Measurements from ENCODE around the gene OR10A4.
"Not testable (repeated sequence)": the region's sequence is repeated elsewhere in the genome, so short reads cannot be mapped to it uniquely, and the experiment has no call there.

Gene OR10A4, protein sequence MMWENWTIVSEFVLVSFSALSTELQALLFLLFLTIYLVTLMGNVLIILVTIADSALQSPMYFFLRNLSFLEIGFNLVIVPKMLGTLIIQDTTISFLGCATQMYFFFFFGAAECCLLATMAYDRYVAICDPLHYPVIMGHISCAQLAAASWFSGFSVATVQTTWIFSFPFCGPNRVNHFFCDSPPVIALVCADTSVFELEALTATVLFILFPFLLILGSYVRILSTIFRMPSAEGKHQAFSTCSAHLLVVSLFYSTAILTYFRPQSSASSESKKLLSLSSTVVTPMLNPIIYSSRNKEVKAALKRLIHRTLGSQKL

DNA sequence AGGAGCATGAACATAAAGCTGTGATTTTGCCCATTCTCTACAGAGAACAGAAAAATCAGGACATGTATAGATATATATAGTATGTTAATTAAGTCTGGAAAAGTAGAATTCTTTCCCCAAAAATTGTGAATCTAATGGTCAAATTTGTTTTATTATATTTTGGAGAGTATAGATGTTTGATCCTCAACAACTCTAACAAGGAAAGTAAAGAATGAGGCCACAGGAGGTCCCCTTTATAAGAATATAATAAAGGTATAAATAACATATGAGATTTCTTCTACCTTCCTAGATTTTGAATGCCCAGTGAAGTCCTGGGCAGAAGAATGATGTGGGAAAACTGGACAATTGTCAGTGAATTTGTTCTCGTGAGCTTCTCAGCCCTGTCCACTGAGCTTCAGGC lies at the start of gene OR10A4:
OR10A4 (plus strand) TSS at position 301 of the 400 bp plus-strand sequence; CDS start at position 324, 23 bp downstream.
- no peak for DNase-seq (ENCODE audit: low read depth)

DNA sequence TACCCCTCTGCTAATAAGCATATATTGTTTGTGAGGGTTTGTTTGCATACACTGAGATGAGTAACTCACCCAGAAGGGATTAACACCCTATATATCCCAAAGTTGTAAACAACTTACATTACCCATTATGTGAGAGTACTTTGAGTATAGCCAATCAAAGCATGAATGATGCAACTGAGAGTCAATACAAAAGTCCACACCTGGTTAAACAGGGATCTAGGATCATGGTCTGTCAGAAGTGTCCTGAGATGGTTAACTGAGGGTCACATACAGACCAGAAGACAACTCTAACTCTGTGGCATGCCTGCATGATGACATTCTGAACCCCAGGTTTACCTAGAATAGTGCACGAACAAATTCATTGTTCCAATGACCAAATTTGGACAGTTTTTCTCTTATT lies 48.3 kb upstream of the OR10A4 start:
- DNase-seq (ENCODE audit: low read depth), result no peak

DNA sequence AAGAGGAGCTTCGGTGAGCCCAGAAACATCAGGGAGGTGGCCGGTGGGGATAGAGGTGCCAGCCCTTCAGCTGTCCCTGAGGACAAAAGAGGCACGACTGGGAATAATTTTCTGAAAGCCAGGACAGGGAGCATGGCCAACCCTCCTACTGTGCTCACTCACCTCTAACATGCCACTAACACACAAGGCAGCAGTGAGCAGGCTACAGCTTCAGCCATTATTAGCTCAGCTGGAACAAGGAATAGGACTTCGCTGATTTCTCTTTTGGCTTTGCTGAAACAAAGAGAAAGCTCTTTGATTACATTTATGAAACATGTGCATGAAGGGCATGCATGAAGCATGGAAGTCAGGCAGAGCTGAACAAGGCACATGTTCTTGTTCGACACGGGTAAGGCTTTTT lies 43.1 kb upstream of the OR10A4 start:
- no peak for DNase-seq (ENCODE audit: low read depth)

DNA sequence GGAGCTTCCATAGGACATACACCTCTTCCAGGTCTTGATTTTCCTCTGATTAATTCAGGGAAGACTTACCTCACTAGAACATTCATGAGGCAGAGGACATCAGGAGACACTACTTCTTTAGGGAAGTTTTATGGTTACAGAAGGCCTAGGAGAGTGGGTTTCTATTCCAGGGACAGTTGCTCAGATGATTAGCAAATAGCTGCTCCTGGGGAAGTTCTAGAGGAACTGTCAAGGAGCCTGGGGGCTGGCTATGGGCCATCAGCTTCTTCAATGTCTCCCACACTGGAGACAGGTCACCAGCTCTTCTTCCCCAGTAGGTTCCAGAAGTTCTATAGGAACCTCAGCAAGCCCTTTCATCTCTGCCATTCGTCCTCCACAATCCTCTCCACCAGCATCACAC lies 42.4 kb upstream of the OR10A4 start:
- DNase-seq (ENCODE audit: low read depth), result no peak

DNA sequence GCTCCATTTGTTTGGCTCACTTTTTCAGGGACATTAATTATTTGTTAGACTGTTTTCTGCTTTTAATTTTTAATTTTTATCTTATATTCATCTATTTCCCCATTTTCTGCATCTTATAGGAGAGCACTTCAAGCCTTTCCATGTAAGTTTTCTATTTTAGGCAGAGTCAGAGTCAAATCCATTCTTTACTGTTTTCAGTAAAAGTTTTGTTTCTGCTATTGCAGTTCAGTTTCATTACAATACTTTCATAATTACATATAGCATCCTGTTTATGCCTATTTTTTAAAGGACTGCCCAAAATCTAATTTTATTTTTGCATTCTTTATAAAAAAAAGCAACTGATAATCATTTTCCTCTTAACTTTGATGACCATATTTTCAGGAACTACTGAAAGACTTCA lies 34.7 kb upstream of the OR10A4 start:
- no peak for DNase-seq (ENCODE audit: low read depth)

DNA sequence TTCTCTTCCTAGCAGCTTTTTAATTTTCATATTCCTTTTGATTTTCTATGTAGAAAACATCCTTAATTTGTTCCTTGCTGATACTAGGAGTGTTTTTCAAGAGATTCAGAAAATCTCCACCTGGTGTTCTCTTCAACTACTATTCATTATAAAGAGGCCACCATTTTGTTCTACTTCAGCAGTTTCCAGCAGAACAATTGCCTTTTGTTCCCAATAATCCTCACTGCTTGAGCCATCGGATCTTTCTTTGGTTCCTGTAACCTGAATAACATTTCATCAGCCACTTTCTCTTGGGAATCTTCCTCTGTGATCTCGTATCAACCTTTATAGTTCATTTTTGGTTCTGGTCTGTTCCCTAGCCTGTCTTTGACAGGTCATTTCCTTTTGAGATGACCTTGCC lies 32.8 kb upstream of the OR10A4 start:
- DNase-seq (ENCODE audit: low read depth), result no peak

DNA sequence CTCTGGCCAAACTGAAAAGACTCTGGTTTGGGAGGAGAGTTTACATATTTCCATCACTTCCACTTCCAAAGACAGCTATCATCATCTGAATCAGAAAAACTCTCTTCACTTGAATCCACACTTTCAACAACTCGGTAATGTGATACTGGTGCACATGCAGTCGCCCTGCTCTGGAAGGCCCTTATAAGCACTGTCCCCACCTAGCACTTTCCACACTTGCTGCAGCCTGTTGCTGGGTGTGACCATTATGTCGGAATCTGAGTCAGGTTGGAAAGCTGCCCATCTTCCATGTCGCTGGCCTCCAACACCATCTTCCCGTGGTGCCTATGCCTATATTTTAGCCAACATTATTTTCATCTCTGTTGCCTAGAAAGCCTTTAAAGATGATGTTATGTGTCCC lies 32.1 kb upstream of the OR10A4 start:
- no peak for DNase-seq (ENCODE audit: low read depth)

DNA sequence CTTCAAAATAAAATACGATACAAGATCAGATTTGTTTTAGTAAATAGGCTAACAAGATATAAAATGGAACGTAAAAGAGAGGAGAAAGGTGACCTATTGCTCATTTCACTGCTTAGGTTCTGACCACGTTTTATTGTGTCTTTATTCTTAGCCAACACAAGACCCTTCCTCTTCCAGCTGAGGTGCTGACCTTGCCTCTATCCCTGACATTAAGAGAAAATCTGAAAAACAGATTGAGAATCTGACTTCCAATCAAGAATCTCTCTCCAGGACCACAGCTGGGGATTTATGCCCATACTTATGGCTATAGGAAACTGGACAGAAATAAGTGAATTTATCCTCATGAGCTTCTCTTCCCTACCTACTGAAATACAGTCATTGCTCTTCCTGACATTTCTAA lies 31.0 kb upstream of the OR10A4 start, which contains the start of gene OR10A5:
OR10A5 (plus strand) TSS at position 301 of the 400 bp plus-strand sequence; CDS start at position 301, 0 bp downstream.
- no peak for DNase-seq (ENCODE audit: low read depth)

DNA sequence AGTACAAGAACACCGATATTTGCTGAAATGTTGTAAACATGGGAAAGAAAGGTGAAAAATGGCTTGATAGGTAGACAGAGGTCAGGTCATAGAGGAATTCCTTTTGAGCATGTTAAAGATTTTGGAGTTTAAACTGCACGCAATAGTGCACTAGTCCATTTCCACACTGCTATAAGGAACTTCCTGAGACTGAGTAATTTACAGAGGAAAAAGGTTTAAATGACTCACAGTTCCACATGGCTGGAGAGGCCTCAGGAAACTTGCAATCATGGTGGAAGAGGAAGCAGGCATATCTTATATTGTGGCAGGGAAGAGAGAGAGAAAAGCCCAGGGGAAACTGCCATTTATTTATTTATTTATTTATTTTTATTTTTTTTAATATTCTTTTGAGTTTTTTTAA lies 25.9 kb upstream of the OR10A4 start:
- no peak for DNase-seq (ENCODE audit: low read depth)

DNA sequence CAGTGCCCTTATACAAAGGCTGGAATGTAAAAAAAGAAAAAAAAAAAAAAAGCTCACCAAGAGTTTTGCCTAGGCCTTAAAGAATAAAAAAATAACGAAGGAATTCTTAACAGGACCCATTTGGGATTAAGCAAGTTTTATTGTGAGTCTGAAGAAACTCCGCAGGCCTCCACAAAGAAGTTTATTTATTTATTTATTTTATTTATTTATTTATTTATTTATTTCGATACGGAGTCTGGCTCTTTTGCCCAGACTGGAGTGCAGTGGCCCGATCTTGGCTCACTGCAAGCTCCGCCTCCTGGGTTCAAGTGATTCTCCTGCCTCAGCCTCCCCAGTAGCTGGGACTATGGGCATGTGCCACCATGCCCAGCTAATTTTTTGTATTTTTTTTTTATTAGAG lies 21.6 kb upstream of the OR10A4 start:
- DNase-seq (ENCODE audit: low read depth), result not testable (repeated sequence)

DNA sequence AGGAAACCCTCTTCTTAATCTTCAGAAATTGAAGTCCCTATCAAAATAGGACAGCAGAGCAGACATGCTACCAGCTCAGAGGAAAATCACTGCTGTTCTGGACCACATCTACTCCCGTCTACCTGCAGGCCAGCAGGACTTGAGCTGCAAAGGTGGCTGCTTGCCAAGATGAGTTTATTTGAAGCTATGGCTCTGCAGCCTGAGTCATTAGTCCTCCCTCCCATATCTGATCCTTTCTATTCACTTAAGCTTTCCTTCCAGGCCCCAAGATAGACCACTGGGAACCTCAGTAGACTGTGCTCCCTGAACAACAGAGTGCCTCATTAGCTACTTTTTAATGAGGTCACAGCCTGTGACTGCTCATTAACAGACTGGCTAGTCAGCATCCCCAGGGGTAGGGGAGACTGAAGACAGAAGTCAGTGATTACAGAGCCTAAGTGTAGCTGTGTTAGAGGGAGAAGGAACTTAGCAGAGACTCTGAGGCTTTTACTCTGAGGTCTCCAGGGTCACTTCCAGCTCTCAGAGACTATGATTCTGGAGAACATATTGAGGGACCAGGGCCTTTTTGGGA lies 20.4 kb upstream of the OR10A4 start:
- DNase-seq (ENCODE audit: low read depth), result peak; percentile 65

DNA sequence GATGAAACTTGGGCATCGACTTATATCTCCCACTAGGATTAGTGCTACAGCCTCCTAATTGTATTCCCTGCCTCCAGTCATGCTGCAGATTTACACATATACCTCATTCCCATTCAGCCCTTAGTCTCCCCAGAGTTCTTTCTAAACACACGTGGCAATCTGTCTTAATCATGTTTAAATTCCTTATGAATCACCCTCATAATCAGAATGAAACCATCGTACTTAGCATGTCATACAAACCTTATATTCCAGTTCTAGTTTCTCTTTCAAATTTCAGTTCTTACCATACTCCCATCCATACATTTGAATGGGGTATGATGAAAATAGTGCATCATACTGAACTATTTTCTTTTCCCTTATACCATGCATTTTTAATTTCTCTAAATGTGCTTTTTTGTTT lies 19.6 kb upstream of the OR10A4 start:
- DNase-seq (ENCODE audit: low read depth), result peak; percentile 27

DNA sequence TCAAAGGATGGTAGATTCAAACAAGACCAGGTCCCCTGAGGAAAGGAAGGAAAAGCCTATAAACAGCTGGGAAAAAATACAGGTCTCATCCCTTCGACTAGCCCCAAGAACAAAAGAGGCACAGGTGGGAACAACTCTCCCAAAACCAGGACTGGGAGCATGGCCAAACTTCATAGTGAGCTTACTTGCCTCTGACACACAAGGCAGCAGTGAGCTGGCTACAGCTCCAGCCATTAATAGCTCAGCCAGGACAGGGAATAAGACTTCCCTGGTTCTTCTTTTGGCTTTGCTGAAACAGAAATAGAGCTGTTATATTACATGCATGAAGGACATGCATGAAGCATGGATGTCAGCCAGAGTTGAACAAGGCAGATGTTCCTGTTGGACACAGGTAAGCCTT lies 13.5 kb upstream of the OR10A4 start, which contains the start of gene OR10A2:
OR10A2 (plus strand) TSS at position 97 of the 400 bp plus-strand sequence. CDS start 6,698 bp downstream, outside the sequence.
- DNase-seq (ENCODE audit: low read depth), result no peak

DNA sequence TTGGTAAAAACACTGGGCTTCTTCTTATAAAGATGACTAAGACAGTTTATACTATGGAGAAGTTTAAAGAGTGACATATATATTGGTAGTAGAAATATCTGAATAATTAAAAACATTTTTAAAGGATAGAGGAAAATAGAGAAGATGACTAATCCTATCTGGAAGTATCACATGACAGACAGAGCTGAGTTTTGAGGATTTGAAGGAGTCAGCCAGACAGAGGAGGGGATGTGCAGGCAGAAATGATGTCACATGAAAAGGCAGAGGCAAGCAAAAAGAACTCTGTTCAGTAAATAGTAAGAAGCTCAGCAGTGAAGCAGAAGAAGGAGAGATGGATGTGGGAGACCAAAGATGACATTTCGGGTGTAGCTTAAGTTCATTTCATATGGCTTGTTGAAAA lies 12.0 kb upstream of the OR10A4 start:
- peak; percentile 38 for DNase-seq (ENCODE audit: low read depth)

DNA sequence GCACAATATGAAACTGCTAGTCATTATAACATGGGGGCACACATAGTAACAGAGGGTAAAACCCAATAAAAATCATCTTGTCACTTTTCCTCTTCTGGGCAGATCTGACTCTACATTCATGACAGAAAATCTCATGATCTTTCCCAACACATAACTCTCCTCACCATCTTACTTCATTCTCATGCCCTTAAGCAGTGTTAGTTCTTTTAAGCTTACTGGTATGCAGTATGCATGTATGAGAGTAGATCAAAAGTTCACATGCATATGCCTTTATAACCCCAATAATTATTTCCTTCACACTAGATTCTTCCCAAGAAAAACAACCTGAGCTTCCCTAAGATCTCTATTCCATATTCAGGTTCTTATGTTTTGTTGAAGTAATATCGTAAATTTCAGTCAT lies 5.1 kb upstream of the OR10A4 start:
- no peak for DNase-seq (ENCODE audit: low read depth)

DNA sequence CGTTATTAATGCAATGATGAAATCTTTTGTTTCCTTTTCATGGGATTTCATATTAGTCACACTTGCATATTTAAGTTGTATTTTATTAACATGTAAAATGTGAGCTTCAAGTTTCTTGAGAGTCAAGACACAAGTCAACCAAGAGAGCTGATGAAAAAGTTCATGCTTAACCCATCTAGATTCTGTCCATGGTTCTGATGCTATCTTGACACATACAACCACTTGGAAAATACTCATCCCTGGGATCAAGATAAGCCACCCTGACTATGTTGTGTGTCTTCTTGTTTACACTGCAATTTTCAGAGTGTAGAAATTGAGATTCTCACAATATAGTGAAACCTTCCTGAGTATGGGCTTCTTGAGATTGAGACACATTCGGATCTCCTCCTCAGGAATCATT lies 664 bp upstream of the OR10A4 start:
- DNase-seq (ENCODE audit: low read depth), result no peak

DNA sequence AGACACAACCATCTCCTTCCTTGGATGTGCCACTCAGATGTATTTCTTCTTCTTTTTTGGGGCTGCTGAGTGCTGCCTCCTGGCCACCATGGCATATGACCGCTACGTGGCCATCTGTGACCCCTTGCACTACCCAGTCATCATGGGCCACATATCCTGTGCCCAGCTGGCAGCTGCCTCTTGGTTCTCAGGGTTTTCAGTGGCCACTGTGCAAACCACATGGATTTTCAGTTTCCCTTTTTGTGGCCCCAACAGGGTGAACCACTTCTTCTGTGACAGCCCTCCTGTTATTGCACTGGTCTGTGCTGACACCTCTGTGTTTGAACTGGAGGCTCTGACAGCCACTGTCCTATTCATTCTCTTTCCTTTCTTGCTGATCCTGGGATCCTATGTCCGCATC lies 489 bp downstream of the OR10A4 start:
- no peak for DNase-seq (ENCODE audit: low read depth)

DNA sequence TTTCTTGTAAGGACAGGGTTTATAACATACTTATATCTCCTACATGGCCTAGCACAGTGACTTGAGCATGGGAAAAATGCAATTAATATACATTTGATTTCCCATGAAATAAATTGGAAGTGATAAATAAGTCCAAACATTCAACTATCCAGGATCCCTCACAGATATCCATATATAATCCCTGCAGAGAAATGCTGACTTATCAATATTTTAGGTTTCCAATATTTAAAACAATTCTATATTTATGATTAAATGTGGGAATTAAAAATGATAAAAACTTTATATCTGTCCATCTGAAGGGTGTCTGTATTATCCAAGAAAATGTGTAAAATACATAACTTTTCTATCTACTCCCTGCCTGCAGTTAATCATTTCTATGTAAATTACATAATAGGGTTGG lies 6.3 kb downstream of the OR10A4 start:
- DNase-seq (ENCODE audit: low read depth), result no peak

DNA sequence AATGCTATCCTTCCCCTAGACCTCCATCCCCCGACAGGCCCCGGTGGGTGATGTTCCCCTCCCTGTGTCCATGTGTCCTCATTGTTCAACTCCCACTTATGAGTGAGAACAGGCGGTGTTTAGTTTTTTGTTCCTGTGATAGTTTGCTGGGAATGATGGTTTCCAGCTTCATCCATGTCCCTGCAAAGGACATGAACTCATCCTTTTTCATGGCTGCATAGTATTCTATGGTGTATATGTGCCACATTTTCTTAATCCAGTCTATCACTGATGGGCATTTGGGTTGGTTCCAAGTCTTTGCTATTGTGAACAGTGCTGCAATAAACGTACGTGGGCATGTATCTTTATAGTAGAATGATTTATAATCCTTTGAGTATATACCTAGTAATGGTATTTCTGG lies 11.3 kb downstream of the OR10A4 start:
- DNase-seq (ENCODE audit: low read depth), result not testable (repeated sequence)

DNA sequence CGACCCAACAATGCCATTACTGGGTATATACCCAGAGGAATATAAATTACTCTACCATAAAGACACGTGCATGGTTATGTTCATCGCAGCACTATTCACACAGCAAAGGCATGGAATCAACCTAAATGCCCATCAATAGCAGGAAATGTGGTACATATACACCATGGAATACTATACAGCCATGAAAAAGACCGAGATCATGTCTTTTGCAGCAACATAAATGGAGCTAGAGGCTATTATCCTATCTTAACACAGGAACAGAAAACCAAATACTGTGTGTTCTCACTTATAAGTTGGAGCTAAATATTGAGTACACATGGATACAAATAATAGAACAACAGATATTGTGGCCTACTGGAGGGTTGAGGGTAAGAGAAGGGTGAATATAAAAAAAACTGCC lies 12.4 kb downstream of the OR10A4 start:
- DNase-seq (ENCODE audit: low read depth), result no peak

DNA sequence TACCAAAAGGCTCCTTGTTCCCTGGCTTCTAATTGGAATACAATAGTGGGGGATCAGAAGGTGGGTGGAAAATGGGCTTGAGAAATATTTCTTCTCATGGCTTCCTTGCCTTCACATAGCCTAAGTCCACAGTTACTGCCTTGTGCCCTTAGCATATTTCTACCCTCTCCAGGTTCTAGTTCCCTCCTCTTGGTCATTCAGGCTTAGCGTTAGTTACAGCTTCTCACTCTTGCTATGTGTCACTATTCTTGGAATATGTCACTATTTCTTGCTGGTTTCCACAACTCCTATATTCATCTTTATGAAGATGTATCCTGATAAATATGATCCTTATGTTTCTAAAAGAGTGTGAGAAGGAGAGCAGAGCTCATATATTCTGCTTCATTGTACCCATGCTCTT lies 13.4 kb downstream of the OR10A4 start:
- no peak for DNase-seq (ENCODE audit: low read depth)

DNA sequence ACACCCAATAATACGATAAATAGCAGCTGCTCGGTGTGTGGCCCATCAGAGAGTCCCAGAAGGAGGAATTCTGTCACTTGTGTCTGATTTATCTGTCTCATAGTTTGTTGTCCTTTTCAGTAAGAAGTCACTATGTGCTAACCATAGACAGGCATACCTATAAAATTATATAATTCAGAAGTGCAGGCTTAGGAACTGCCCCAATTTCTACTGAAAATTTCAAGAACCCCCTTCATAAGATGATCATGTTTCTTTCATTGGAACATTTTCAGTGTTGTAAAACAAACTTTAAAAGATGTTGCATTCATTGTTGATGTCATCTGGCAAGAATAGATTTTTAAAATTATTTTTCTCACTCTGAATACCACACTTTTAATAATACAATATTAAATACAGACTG lies 16.0 kb downstream of the OR10A4 start, which contains the start of gene OR2D2:
OR2D2 (minus strand) TSS at position 101 of the 400 bp plus-strand sequence; CDS start at position 101, 0 bp downstream.
- no peak for DNase-seq (ENCODE audit: low read depth)

DNA sequence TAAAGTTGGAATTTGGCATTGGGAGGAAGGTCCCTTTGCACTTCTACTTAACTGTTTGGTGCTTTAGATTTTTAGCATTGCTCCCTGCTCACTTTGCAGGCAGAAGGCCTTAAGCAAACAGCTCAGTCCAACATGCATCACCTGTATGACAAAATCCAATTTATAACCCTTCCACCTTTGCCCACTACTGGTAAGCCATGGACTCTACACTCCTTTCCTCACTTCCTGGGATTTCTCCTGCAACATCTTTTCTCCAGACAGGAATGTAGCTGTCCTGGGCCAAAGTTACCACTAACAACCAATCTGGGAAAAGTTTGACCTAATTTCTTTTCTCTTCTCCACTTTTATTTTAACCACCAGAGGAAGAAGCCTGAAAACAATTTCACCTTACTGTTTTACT lies 17.7 kb downstream of the OR10A4 start:
- DNase-seq (ENCODE audit: low read depth), result no peak

DNA sequence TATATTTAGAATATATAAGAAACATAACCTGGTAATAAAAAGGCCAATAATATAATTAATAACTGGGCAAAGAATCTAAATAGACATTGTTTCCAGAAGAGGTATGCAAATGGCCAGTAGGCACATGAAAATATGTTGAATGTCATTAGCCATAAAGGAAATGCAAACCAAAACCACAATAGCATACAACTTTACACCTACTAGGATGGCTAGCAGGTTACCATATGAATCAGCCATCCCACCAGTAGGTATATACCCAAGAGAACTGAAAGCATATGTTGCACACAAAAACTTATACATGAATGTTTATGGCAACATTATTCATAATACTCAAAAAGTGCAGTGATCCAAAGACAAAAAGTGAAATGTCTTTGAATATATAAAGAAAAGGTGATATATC lies 18.6 kb downstream of the OR10A4 start:
- DNase-seq (ENCODE audit: low read depth), result no peak
